Uterus (tissue), 2 donors: ENCODE measurements around the gene SRBD1.

Source experiments
- POLR2A ChIP-seq, 2 donors: fragments of 450-650 bp; IDR thresholded peaks; one replicate each; pipeline ENCODE4 v1.6.1; 2016; ENCODE audit warnings: antibody characterized with exemption in 2 of 2, mild to moderate bottlenecking in 1 of 2, moderate library complexity in 1 of 2
- TF ChIP-seq, protein P1 (sequence below), 4 experiments: fragments of 200-600 bp in 2 of 4; fragments of 450-650 bp in 2 of 4; sonication (generic) in 2 of 4; IDR thresholded peaks; one replicate each; pipeline ENCODE4 v1.5.1; 2016 to 2019; ENCODE audit warnings: antibody characterized with exemption in 4 of 4, mild to moderate bottlenecking in 2 of 4, moderate library complexity in 1 of 4

DNA sequence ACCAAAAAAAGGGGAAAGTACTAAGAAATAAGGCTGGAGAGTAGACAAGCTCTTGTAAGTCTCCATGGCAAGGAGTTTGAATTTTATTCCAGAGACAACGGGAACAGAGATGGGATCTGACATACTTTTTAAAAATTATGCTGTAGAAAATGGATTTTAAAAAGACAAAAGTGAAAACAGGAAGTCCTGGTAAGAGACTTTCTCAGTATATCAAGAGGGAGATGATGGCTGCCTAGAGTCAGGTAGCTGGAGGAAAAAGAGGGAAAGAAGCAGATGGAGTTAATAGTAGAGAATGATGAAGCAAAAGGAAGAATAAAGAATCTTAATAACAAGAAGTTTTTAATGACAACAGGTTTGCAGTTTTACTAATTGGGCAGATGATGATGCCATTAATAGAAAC, 168.1 kb downstream of the SRBD1 start:
- TF ChIP-seq, protein P1, sequence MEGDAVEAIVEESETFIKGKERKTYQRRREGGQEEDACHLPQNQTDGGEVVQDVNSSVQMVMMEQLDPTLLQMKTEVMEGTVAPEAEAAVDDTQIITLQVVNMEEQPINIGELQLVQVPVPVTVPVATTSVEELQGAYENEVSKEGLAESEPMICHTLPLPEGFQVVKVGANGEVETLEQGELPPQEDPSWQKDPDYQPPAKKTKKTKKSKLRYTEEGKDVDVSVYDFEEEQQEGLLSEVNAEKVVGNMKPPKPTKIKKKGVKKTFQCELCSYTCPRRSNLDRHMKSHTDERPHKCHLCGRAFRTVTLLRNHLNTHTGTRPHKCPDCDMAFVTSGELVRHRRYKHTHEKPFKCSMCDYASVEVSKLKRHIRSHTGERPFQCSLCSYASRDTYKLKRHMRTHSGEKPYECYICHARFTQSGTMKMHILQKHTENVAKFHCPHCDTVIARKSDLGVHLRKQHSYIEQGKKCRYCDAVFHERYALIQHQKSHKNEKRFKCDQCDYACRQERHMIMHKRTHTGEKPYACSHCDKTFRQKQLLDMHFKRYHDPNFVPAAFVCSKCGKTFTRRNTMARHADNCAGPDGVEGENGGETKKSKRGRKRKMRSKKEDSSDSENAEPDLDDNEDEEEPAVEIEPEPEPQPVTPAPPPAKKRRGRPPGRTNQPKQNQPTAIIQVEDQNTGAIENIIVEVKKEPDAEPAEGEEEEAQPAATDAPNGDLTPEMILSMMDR (IDR thresholded peaks at IDR 0.05) = no peak
- no peak for TF ChIP-seq POLR2A (IDR thresholded peaks at IDR 0.05)
